Activated CD8-positive, alpha-beta memory T cell treated with anti-CD3 and anti-CD28 coated beads for 4 hours (primary cell): ENCODE measurements around the gene GOT1.

ENCODE experiments used
- DNase-seq, 2 donors: peaks; one replicate each; pipeline ENCODE4 v3.0.0-alpha.2; 2020; ENCODE audit warnings: low read depth in 2 of 2

GOT1 gene

GRCh38 chr10:99430451-99431189 lies at the start of gene GOT1:
GOT1 (minus strand) TSS chr10:99430624; CDS start chr10:99430565, 59 bp downstream.
- DNase-seq = peak; percentile 88 to 92

GRCh38 chr10:99470327-99470726 lies 39.9 kb upstream of the GOT1 start:
- no peak for DNase-seq

- DNase-seq = no peak
Observed at GRCh38 chr10:99467236-99467999, 37.0 kb upstream of the GOT1 start.

- DNase-seq = no peak
Observed at GRCh38 chr10:99466632-99467223, 36.3 kb upstream of the GOT1 start.

GRCh38 chr10:99461230-99461629 lies 30.8 kb upstream of the GOT1 start:
- DNase-seq = no peak

- no peak for DNase-seq
Observed at GRCh38 chr10:99460070-99460469, 29.6 kb upstream of the GOT1 start.

- no peak for DNase-seq
Observed at GRCh38 chr10:99459217-99459616, 28.8 kb upstream of the GOT1 start.

- no peak for DNase-seq
Observed at GRCh38 chr10:99457813-99458212, 27.4 kb upstream of the GOT1 start.

- DNase-seq = no peak
Observed at GRCh38 chr10:99456931-99457288, 26.5 kb upstream of the GOT1 start.

- no peak for DNase-seq
Observed at GRCh38 chr10:99456207-99456930, 25.9 kb upstream of the GOT1 start.

GRCh38 chr10:99451981-99452380 lies 21.6 kb upstream of the GOT1 start:
- DNase-seq = no peak

GRCh38 chr10:99451499-99451788 lies 21.0 kb upstream of the GOT1 start:
- no peak for DNase-seq

GRCh38 chr10:99450624-99451498 lies 20.4 kb upstream of the GOT1 start:
- no peak for DNase-seq

GRCh38 chr10:99450156-99450555 lies 19.7 kb upstream of the GOT1 start:
- DNase-seq = no peak

GRCh38 chr10:99449023-99449422 lies 18.6 kb upstream of the GOT1 start:
- no peak for DNase-seq

- no peak for DNase-seq
Observed at GRCh38 chr10:99444383-99445045, 14.1 kb upstream of the GOT1 start.

GRCh38 chr10:99443500-99443899 lies 13.1 kb upstream of the GOT1 start:
- DNase-seq = no peak

- DNase-seq = no peak
Observed at GRCh38 chr10:99442394-99442793, 12.0 kb upstream of the GOT1 start.

- no peak for DNase-seq
Observed at GRCh38 chr10:99438890-99439289, 8.5 kb upstream of the GOT1 start.

- DNase-seq = no peak
Observed at GRCh38 chr10:99435986-99436638, 5.7 kb upstream of the GOT1 start.
